ENCODE measurements around the gene CDNF.
"Not testable (repeated sequence)": the region's sequence is repeated elsewhere in the genome, so short reads cannot be mapped to it uniquely, and the experiment has no call there.

Gene CDNF

DNA sequence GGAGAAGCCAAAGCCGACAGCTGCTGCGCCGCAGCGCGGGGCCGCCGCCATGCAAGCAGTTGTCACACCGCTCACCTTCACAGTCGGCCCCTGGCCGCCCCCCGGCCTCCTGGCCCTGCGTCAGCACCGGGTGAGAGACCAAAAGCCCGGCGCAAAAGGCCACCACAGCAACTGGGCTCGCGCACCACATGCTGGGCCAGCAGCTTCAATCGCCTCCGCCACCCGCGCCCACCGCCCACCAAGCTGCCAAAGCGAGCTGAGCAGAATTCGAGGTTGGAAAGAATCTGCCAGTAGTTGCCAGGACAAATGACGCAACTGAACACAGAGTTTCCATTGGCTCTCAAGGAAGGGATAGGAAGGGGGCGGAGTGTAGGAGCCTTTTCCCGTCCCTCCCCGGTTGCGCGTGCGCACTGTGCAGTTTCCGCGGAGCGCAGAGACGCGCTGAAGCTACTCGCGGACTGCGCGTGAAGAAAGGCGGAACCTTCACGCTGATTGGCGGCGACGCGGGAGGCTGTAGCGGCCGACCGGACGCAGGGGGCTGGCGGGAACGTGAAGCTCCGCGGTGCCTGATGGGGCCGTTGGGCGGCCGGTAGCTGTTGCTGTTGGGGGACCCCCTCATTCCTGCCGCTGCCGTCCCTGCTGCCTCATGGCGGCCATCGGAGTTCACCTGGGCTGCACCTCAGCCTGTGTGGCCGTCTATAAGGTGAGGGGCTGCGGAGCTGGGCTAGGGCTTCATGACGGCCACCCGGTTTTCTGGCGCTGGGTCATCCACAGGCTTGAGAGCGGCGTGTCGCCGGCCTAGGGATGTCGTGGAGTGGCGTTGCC is at the start of gene CDNF, which contains the start of the genes HSPA14 and MSANTD7:
TSS of gene CDNF (minus strand) at position 281 of the 825 bp plus-strand sequence. CDS start at position 190, 91 bp downstream.
TSS of gene HSPA14 (plus strand) at position 550 of the 825 bp plus-strand sequence. CDS start at position 647, 97 bp downstream.
TSS of gene MSANTD7 (plus strand) at position 550 of the 825 bp plus-strand sequence. CDS start 3,979 bp downstream, outside the sequence.
- H3K27ac ChIP-seq (ENCODE audit: low read depth, low read length) = peak within 1 kb of the TSS; percentile 87
- no peaks in the 10 kb centered on the region for H3K27me3 ChIP-seq (ENCODE audit: control insufficient read depth, insufficient read depth, low read length)
- peak within 1 kb of the TSS; percentile 88 for H3K4me3 ChIP-seq (ENCODE audit: low read depth, low read length)
- peaks cover 11% of the 10 kb centered on the region for H3K4me1 ChIP-seq (ENCODE audit: control insufficient read depth, insufficient read depth, low read length)
- H3K9me3 ChIP-seq (ENCODE audit: control insufficient read depth, insufficient read depth, low read depth, low read length) = no peaks in the 10 kb centered on the region
- H3K9ac ChIP-seq (ENCODE audit: low read length) = peak within 1 kb of the TSS; percentile 94
- H3K36me3 ChIP-seq (ENCODE audit: control insufficient read depth, insufficient read depth, low read length) = peaks cover 30% of the 10 kb centered on the region

DNA sequence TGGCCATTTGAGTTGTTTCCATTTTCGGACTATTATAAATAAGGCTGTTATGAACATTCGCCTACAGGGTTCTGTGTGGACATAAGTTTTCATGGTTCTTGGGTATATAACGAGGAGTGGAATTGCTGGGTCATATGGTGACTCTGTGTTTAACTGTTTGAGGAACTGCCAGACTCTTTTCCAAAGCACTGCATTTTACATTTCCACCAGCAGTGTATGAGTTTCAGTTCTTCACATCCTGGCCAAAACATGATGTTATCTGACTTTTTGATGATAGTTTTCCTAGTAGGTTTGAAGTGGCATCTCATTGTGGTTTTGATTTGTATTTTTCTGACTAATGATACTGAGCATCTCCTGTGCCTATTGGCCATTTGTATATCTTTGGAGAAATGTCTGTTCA is 46.2 kb upstream of the CDNF start:
- Histone ChIP-seq H3K9me3 (ENCODE audit: control insufficient read depth, insufficient read depth, low read depth, low read length) (no peaks in the 10 kb centered on the region), H3K36me3 (ENCODE audit: control insufficient read depth, insufficient read depth, low read length) (peaks cover 47% of the 10 kb centered on the region), H3K4me1 (ENCODE audit: control insufficient read depth, insufficient read depth, low read length) (0 out of 2 replicates have a peak, but pooled peaks cover 2% of the 10 kb centered on the region), H3K27ac (ENCODE audit: low read depth, low read length) (no peak overlapping the region), H3K9ac (ENCODE audit: low read length) (no peak overlapping the region), H3K27me3 (ENCODE audit: control insufficient read depth, insufficient read depth, low read length) (no peaks in the 10 kb centered on the region), H3K4me3 (ENCODE audit: low read depth, low read length) (no peak overlapping the region)

DNA sequence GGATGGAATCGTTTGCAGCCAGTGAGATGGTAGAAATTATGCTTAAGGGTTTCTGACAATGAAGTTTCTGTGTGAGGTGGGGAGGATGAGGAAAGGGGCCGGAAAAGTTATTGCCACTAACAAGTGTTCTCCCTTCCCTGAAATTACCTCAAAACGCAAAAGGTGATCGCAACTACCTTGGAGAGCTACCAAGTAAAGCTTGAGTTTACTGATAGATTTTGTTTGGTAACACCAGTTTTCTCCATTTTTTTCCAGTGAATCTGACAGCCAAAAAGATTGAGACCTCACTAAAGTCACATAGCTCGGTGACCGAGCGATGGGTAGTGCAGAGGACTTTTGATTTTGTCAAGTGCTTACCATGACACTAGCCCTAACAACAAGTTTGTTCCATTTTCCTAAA is 42.4 kb upstream of the CDNF start:
- Histone ChIP-seq H3K4me1 (ENCODE audit: control insufficient read depth, insufficient read depth, low read length) (peaks cover 18% of the 10 kb centered on the region), H3K27me3 (ENCODE audit: control insufficient read depth, insufficient read depth, low read length) (no peaks in the 10 kb centered on the region), H3K9ac (ENCODE audit: low read length) (peak overlapping the region; percentile 43), H3K4me3 (ENCODE audit: low read depth, low read length) (peak overlapping the region; percentile 87), H3K27ac (ENCODE audit: low read depth, low read length) (no peak overlapping the region), H3K9me3 (ENCODE audit: control insufficient read depth, insufficient read depth, low read depth, low read length) (no peaks in the 10 kb centered on the region), H3K36me3 (ENCODE audit: control insufficient read depth, insufficient read depth, low read length) (peaks cover 27% of the 10 kb centered on the region)

DNA sequence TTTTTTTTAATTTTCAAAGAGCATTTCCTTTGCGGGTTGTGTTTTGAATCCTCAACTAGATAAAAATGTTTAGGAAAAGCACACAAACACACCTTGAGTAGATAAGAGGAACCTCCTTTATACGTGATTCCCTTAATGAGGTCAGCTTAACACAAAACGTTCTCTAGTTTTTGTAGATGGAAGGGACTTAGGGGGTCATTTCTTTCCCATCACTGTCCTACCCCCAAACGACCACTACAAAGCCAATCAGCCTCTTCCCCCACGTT is 42.0 kb upstream of the CDNF start:
- Histone ChIP-seq H3K36me3 (ENCODE audit: control insufficient read depth, insufficient read depth, low read length) (peaks cover 24% of the 10 kb centered on the region), H3K27ac (ENCODE audit: low read depth, low read length) (no peak overlapping the region), H3K27me3 (ENCODE audit: control insufficient read depth, insufficient read depth, low read length) (no peaks in the 10 kb centered on the region), H3K4me1 (ENCODE audit: control insufficient read depth, insufficient read depth, low read length) (peaks cover 18% of the 10 kb centered on the region), H3K9ac (ENCODE audit: low read length) (peak overlapping the region; percentile 43), H3K4me3 (ENCODE audit: low read depth, low read length) (peak overlapping the region; percentile 87), H3K9me3 (ENCODE audit: control insufficient read depth, insufficient read depth, low read depth, low read length) (no peaks in the 10 kb centered on the region)

DNA sequence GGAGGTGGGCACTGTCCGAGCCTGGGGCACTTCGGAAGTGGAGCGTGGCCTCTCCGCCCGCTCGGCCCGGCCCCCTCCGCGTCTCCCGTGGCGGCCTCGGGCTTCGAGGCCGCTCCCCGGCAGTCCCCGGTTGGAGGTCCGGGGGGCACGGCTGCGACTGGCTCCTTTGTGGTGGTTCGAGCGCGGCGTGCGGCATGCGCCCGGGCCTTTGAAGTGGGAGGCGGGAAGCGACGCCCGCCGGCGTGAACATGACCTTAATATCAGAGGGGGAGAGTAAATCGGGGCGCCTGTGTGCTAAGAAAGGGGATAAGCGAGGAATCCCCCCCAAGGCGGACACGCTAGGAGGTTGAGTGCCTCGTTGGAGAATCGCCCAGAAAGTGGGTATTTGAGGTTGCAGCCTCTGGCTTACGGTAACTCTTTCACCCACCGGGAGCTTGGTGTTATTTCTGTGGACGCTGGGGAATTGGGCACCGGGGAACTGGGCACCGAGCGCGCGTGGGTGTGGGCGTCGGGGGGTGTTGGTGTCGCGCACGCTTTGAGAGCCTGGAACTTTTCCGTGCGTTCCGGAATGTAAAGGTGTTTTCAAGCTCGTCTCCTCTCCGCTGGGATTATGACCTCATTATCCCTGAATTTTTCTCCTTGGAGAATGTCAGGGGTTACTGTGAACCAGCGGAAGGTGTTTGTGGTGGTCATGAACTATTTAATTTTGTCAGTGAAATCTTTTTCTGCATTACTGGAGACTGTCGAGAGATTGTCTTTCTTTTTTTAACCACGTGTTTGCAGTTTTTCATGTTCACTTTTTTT is 41.5 kb upstream of the CDNF start:
- Histone ChIP-seq H3K27me3 (ENCODE audit: control insufficient read depth, insufficient read depth, low read length) (no peaks in the 10 kb centered on the region), H3K36me3 (ENCODE audit: control insufficient read depth, insufficient read depth, low read length) (peaks cover 20% of the 10 kb centered on the region), H3K4me1 (ENCODE audit: control insufficient read depth, insufficient read depth, low read length) (peaks cover 18% of the 10 kb centered on the region), H3K9me3 (ENCODE audit: control insufficient read depth, insufficient read depth, low read depth, low read length) (no peaks in the 10 kb centered on the region), H3K27ac (ENCODE audit: low read depth, low read length) (peak overlapping the region; percentile 92), H3K9ac (ENCODE audit: low read length) (peak overlapping the region; percentile 95), H3K4me3 (ENCODE audit: low read depth, low read length) (peak overlapping the region; percentile 87)

DNA sequence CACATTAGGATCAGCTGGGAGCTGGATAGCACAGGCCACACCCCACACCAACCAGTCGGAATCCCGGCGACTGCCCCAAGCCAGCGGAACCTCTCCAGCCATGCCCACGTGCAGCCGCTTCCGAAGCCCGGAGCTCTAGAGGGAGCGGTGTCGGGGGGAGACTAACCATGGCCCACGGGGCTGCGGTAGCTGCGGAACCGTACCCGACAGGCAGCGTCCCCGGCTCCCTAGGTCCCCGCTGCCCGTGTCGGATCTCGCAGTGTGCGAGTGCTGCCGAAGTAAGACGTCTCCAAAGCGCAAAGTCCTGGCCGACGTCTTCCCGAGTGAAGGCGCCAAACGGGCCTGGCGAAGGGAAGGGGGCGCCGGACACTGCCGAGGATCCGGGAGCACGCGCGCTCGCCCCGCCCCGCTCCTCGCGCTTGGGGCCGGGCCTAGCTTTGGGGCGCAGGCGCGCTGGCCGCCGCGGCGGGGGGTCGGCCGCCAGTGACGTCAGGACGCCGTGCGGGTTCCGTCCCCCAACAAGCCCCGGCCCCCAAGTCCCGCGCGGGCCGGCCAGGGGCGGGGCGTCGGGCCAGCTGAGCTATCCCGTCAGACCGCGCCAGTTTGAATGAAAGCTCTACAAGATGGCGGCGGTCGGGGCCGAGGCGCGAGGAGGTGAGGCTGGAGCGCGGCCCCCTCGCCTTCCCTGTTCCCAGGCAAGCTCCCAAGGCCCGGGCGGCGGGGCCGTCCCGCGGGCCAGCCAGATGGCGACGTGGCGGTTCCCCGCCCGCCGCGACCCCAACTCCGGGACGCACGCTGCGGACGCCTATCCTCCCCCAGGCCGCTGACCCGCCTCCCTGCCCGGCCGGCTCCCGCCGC is 40.7 kb upstream of the CDNF start, which contains the start of gene SUV39H2:
TSS of gene SUV39H2 (plus strand) at position 601 of the 858 bp plus-strand sequence. CDS start at position 624, 23 bp downstream.
- peak within 1 kb of the TSS; percentile 87 for H3K4me3 ChIP-seq (ENCODE audit: low read depth, low read length)
- peak within 1 kb of the TSS; percentile 95 for H3K9ac ChIP-seq (ENCODE audit: low read length)
- H3K27me3 ChIP-seq (ENCODE audit: control insufficient read depth, insufficient read depth, low read length) = no peaks in the 10 kb centered on the region
- peaks cover 12% of the 10 kb centered on the region for H3K36me3 ChIP-seq (ENCODE audit: control insufficient read depth, insufficient read depth, low read length)
- H3K9me3 ChIP-seq (ENCODE audit: control insufficient read depth, insufficient read depth, low read depth, low read length) = no peaks in the 10 kb centered on the region
- peaks cover 18% of the 10 kb centered on the region for H3K4me1 ChIP-seq (ENCODE audit: control insufficient read depth, insufficient read depth, low read length)
- H3K27ac ChIP-seq (ENCODE audit: low read depth, low read length) = peak within 1 kb of the TSS; percentile 92

DNA sequence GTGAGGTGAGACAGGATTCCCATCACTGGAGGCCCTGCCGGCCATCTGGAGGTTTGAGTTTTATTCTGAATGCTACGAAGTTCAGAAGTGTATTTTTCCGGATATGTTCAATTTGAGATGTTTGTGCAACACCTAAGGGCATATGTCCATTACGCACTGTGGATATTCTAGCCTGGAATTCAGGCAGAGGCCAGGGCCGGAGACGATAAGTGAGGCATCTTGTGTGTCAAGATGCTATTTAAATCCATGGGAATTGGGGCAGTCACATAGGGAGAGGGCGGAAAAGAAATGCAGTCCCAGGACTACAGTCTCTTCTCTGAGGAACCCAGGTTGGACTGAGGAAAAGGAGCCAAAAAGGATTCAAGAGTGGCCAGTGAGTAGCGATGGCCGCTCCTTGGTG is 38.9 kb upstream of the CDNF start:
- peaks cover 18% of the 10 kb centered on the region for H3K4me1 ChIP-seq (ENCODE audit: control insufficient read depth, insufficient read depth, low read length)
- H3K27me3 ChIP-seq (ENCODE audit: control insufficient read depth, insufficient read depth, low read length) = no peaks in the 10 kb centered on the region
- no peak overlapping the region for H3K4me3 ChIP-seq (ENCODE audit: low read depth, low read length)
- no peak overlapping the region for H3K27ac ChIP-seq (ENCODE audit: low read depth, low read length)
- H3K9ac ChIP-seq (ENCODE audit: low read length) = no peak overlapping the region
- H3K9me3 ChIP-seq (ENCODE audit: control insufficient read depth, insufficient read depth, low read depth, low read length) = no peaks in the 10 kb centered on the region
- H3K36me3 ChIP-seq (ENCODE audit: control insufficient read depth, insufficient read depth, low read length) = peaks cover 6% of the 10 kb centered on the region

DNA sequence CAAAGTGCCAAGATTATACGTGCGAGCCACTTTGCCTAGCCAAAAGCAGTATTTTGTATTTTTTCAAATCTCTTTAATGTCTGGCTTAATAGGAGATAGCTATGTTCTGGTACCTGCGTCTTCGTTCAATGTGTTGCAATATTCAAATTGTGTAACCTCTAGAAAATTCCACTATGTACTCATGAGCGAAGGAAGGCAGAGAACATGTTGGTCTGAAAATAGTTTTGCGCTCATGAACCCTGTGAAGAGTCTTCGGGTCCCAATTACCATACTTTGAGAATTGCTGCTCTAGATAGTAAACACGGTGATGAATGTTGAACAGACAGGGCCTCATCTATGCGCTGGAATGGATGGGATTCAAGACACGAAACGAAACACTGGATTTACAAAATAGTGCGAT is 38.1 kb upstream of the CDNF start:
- H3K27me3 ChIP-seq (ENCODE audit: control insufficient read depth, insufficient read depth, low read length) = no peaks in the 10 kb centered on the region
- no peak overlapping the region for H3K27ac ChIP-seq (ENCODE audit: low read depth, low read length)
- H3K9me3 ChIP-seq (ENCODE audit: control insufficient read depth, insufficient read depth, low read depth, low read length) = no peaks in the 10 kb centered on the region
- H3K4me1 ChIP-seq (ENCODE audit: control insufficient read depth, insufficient read depth, low read length) = peaks cover 18% of the 10 kb centered on the region
- H3K36me3 ChIP-seq (ENCODE audit: control insufficient read depth, insufficient read depth, low read length) = peaks cover 6% of the 10 kb centered on the region
- H3K9ac ChIP-seq (ENCODE audit: low read length) = no peak overlapping the region
- no peak overlapping the region for H3K4me3 ChIP-seq (ENCODE audit: low read depth, low read length)

DNA sequence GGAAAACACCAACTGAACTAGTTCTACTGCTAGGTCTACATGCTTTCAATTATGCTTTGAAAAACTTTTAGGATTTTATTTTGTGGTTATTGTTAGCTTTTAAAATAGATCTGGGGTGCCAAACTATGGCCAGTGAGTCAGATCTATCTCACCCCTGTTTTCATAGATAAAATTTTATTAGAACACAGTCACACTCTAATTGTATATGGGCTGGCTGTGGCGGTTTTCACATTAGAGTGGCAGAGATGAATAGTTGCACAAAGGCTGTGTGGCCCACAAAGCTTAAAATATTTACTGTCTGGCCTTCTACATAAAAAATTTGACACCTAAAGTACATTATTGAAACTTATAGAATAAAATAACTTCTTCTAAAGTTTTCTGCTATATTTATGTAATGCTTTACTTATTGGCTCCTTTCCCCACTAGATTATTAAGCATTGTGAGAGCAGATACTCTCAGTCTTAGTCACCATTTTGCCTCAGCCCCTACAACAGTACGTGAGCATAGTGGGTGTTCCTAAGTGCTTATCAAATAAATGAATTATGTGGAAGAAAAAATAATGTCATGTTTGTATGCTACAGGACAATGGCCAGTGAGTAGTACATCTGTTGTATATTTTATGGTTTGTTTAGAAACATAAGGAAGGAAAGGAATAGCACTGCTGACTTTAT is 35.4 kb upstream of the CDNF start:
- peaks cover 23% of the 10 kb centered on the region for H3K36me3 ChIP-seq (ENCODE audit: control insufficient read depth, insufficient read depth, low read length)
- no peaks in the 10 kb centered on the region for H3K9me3 ChIP-seq (ENCODE audit: control insufficient read depth, insufficient read depth, low read depth, low read length)
- no peak overlapping the region for H3K27ac ChIP-seq (ENCODE audit: low read depth, low read length)
- no peaks in the 10 kb centered on the region for H3K27me3 ChIP-seq (ENCODE audit: control insufficient read depth, insufficient read depth, low read length)
- H3K9ac ChIP-seq (ENCODE audit: low read length) = no peak overlapping the region
- H3K4me3 ChIP-seq (ENCODE audit: low read depth, low read length) = no peak overlapping the region
- H3K4me1 ChIP-seq (ENCODE audit: control insufficient read depth, insufficient read depth, low read length) = peaks cover 15% of the 10 kb centered on the region

DNA sequence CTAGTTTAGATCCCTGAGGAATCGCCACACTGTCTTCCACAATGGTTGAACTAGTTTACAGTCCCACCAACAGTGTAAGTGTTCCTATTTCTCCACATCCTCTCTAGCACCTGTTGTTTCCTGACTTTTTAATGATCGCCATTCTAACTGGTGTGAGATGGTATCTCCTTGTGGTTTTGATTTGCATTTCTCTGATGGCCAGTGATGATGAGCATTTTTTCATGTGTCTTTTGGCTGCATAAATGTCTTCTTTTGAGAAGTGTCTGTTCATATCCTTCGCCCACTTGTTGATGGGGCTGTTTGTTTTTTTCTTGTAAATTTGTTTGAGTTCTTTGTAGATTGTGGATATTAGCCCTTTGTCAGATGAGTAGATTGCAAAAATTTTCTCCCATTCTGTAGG is 27.0 kb upstream of the CDNF start:
- not testable (repeated sequence) for H3K4me3 ChIP-seq (ENCODE audit: low read depth, low read length); H3K4me1 ChIP-seq (ENCODE audit: control insufficient read depth, insufficient read depth, low read length); H3K27ac ChIP-seq (ENCODE audit: low read depth, low read length); H3K27me3 ChIP-seq (ENCODE audit: control insufficient read depth, insufficient read depth, low read length); H3K9ac ChIP-seq (ENCODE audit: low read length); H3K9me3 ChIP-seq (ENCODE audit: control insufficient read depth, insufficient read depth, low read depth, low read length)
- peaks cover 42% of the 10 kb centered on the region for H3K36me3 ChIP-seq (ENCODE audit: control insufficient read depth, insufficient read depth, low read length)

Measured in HUES6 (cell line).